MM.1S (cell line): ENCODE measurements around the gene PCSK1N.

Experiments
- DNase-seq: peaks from one replicate; pipeline ENCODE4 v3.0.0-alpha.2; 2015
- H2AFZ ChIP-seq: fragments of 300-600 bp; sonication (generic); 2 replicates; pipeline ENCODE4 v1.6.0; 2016; ENCODE audit warnings: antibody characterized with exemption, low read length
- H3F3A ChIP-seq: fragments of 300-600 bp; sonication (generic); 2 replicates; pipeline ENCODE4 v1.6.1; 2016; ENCODE audit warnings: mild to moderate bottlenecking, antibody characterized with exemption, low read length, moderate library complexity, mixed read lengths; ENCODE audit not compliant: insufficient read depth
- H3K27ac ChIP-seq: fragments of 300-600 bp; sonication (generic); 2 replicates; pipeline ENCODE4 v1.5.1; 2016; ENCODE audit warnings: mild to moderate bottlenecking, low read length
- H3K27me3 ChIP-seq: fragments of 300-600 bp; sonication (generic); replicated peaks from 2 replicates; pipeline ENCODE4 v1.6.0; 2016; ENCODE audit warnings: low read length; ENCODE audit not compliant: insufficient read depth
- H3K36me3 ChIP-seq: fragments of 300-600 bp; sonication (generic); replicated peaks from 2 replicates; pipeline ENCODE4 v1.6.1; 2016; ENCODE audit warnings: mild to moderate bottlenecking, low read length, mixed read lengths; ENCODE audit not compliant: insufficient read depth
- H3K4me1 ChIP-seq: fragments of 300-600 bp; sonication (generic); 2 replicates; pipeline ENCODE4 v1.6.1; 2016; ENCODE audit warnings: low read length, mixed read lengths
- H3K4me2 ChIP-seq: fragments of 300-600 bp; sonication (generic); 2 replicates; pipeline ENCODE4 v1.6.0; 2016; ENCODE audit warnings: low read depth, low read length
- H3K4me3 ChIP-seq: fragments of 300-600 bp; sonication (generic); 2 replicates; pipeline ENCODE4 v1.5.1; 2016; ENCODE audit warnings: low read length, mixed read lengths
- H3K79me2 ChIP-seq: fragments of 300-600 bp; sonication (generic); 2 replicates; pipeline ENCODE4 v1.6.1; 2016; ENCODE audit warnings: mixed run types, low read length, mixed read lengths
- H3K9ac ChIP-seq: fragments of 300-600 bp; sonication (generic); 2 replicates; pipeline ENCODE4 v1.6.1; 2016; ENCODE audit warnings: low read length, mixed read lengths
- H3K9me2 ChIP-seq: fragments of 300-600 bp; sonication (generic); replicated peaks from 2 replicates; pipeline ENCODE4 v1.6.1; 2016; ENCODE audit warnings: mild to moderate bottlenecking, low read length, mixed read lengths; ENCODE audit not compliant: insufficient read depth
- H3K9me3 ChIP-seq: fragments of 300-600 bp; sonication (generic); replicated peaks from 2 replicates; pipeline ENCODE4 v1.6.1; 2016; ENCODE audit warnings: mild to moderate bottlenecking, low read length, mixed read lengths; ENCODE audit not compliant: insufficient read depth
- H4K20me1 ChIP-seq: fragments of 300-600 bp; sonication (generic); 2 replicates; pipeline ENCODE4 v1.6.1; 2016; ENCODE audit warnings: mild to moderate bottlenecking, low read length, moderate library complexity, mixed read lengths; ENCODE audit not compliant: insufficient read depth
- EZH2 ChIP-seq: fragments of 300-600 bp; sonication (generic); optimal IDR thresholded peaks from 2 replicates; pipeline ENCODE3; 2017; ENCODE audit warnings: low read depth, mild to moderate bottlenecking, antibody characterized with exemption, low read length, mixed read lengths
- EZH2phosphoT487 ChIP-seq: fragments of 300-600 bp; sonication (generic); IDR thresholded peaks from 2 replicates; pipeline ENCODE4 v1.6.1; 2018; ENCODE audit warnings: antibody characterized with exemption, low read length
- TF ChIP-seq, protein P1 (sequence below): fragments of 300-600 bp; sonication (generic); IDR thresholded peaks from 2 replicates; pipeline ENCODE4 v1.5.1; 2016; ENCODE audit warnings: antibody characterized with exemption, low read length, mixed read lengths

Gene PCSK1N

DNA sequence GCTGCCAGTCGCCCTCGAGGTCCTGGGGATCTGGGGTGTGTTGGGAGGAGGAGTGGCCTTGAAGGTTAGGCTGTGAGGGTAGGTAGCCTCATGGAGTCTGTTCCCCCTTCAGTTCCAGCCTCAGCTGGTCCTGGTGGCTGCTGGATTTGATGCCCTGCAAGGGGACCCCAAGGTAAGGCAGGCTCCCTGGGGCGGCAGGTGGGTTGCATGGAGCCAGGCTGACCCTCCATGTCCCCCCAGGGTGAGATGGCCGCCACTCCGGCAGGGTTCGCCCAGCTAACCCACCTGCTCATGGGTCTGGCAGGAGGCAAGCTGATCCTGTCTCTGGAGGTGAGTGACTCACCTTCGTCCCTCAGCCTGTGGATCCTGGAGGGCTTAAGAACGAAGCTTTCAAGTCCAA is 20.7 kb downstream of the PCSK1N start:
- Histone ChIP-seq H3K27me3 (no peaks in the 10 kb centered on the region), H3F3A (no peaks in the 10 kb centered on the region), H3K4me2 (no peak overlapping the region), H3K4me1 (no peaks in the 10 kb centered on the region), H3K9me2 (no peaks in the 10 kb centered on the region), H3K9me3 (no peaks in the 10 kb centered on the region), H3K9ac (no peak overlapping the region), H3K4me3 (no peak overlapping the region), H3K79me2 (no peaks in the 10 kb centered on the region), H3K27ac (no peak overlapping the region), H4K20me1 (no peaks in the 10 kb centered on the region), H3K36me3 (no peaks in the 10 kb centered on the region), H2AFZ (no peak overlapping the region)
- no peak for DNase-seq
- TF ChIP-seq EZH2: no peak
- TF ChIP-seq, protein P1, sequence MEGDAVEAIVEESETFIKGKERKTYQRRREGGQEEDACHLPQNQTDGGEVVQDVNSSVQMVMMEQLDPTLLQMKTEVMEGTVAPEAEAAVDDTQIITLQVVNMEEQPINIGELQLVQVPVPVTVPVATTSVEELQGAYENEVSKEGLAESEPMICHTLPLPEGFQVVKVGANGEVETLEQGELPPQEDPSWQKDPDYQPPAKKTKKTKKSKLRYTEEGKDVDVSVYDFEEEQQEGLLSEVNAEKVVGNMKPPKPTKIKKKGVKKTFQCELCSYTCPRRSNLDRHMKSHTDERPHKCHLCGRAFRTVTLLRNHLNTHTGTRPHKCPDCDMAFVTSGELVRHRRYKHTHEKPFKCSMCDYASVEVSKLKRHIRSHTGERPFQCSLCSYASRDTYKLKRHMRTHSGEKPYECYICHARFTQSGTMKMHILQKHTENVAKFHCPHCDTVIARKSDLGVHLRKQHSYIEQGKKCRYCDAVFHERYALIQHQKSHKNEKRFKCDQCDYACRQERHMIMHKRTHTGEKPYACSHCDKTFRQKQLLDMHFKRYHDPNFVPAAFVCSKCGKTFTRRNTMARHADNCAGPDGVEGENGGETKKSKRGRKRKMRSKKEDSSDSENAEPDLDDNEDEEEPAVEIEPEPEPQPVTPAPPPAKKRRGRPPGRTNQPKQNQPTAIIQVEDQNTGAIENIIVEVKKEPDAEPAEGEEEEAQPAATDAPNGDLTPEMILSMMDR: no peak
- no peak for TF ChIP-seq EZH2phosphoT487

DNA sequence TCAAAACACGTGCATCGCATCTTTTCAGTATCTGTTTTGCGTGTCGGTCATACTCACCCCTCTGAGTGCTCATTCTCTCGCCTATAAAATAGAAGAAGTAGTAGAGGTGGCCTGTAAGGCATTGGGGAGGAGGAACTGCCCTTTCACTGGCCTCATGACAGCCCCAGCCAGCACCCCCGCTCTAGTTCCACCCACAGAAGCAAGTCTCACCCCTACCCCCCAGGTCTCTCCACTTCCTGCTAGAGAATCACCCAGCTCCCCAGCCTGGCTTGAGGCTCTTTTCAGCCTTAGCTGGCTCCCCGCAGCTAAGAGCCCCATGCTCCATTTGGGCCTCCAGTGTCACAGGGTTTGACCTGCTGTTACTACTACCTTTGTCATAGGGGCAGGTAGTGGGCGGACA is 21.8 kb downstream of the PCSK1N start:
- no peak for TF ChIP-seq EZH2phosphoT487
- TF ChIP-seq, protein P1: no peak
- TF ChIP-seq EZH2: no peak
- Histone ChIP-seq H3K36me3 (no peaks in the 10 kb centered on the region), H4K20me1 (no peaks in the 10 kb centered on the region), H3K4me1 (no peaks in the 10 kb centered on the region), H3K27me3 (no peaks in the 10 kb centered on the region), H3K9me3 (no peaks in the 10 kb centered on the region), H3K79me2 (no peaks in the 10 kb centered on the region), H3K27ac (no peak overlapping the region), H3K4me2 (no peak overlapping the region), H3K4me3 (no peak overlapping the region), H3K9me2 (no peaks in the 10 kb centered on the region), H3K9ac (no peak overlapping the region), H2AFZ (no peak overlapping the region), H3F3A (no peaks in the 10 kb centered on the region)
- no peak for DNase-seq

DNA sequence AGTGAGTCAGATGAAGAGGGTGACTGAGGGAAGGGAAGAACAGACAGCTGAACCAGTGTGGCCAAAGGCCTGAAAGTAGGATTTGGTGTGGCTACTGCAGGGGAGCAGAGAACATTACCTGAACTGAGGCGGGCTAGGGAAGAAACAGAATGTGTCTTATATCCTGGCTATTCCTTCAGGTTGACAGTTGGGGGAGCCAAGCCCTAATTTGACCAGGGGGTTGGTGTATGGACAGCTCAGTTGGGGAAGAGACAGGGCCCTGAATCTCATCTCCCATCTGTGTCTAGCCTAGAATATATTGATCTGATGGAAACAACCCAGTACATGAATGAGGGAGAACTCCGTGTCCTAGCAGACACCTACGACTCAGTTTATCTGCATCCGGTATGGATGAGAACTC is 29.3 kb downstream of the PCSK1N start:
- Histone ChIP-seq H4K20me1 (no peaks in the 10 kb centered on the region), H3K27ac (no peak overlapping the region), H3K9me3 (no peaks in the 10 kb centered on the region), H3K9me2 (no peaks in the 10 kb centered on the region), H3K4me2 (no peak overlapping the region), H3K4me3 (no peak overlapping the region), H3K4me1 (0 out of 2 replicates have a peak, but pooled peaks cover 5% of the 10 kb centered on the region), H3K79me2 (no peaks in the 10 kb centered on the region; the same call in 1 of the 2 replicates), H3K36me3 (no peaks in the 10 kb centered on the region), H3F3A (no peaks in the 10 kb centered on the region), H3K27me3 (no peaks in the 10 kb centered on the region), H3K9ac (no peak overlapping the region), H2AFZ (no peak overlapping the region)
- no peak for DNase-seq
- TF ChIP-seq, protein P1: 0 out of 2 replicates have a peak, but pooled peaks have one; percentile 4
- TF ChIP-seq EZH2: no peak
- no peak for TF ChIP-seq EZH2phosphoT487
